Activated CD8-positive, alpha-beta memory T cell treated with anti-CD3 and anti-CD28 coated beads for 48 hours (primary cell): ENCODE measurements around the gene NFATC4.
A peak's percentile ranks its signal among the peaks of the same experiment; 100 is the strongest.
"Not testable (repeated sequence)": the region's sequence is repeated elsewhere in the genome, so short reads cannot be mapped to it uniquely, and the experiment has no call there.

Experiments used
- DNase-seq, 3 experiments: peaks; one replicate each; pipeline ENCODE4 v3.0.0-alpha.2; 2020; ENCODE audit warnings: low read depth in 2 of 3, low spot score in 2 of 3

Gene NFATC4

GRCh38 chr14:24367514-24368211 is at the start of gene NFATC4:
TSS of gene NFATC4 (plus strand) at chr14:24368184. CDS start at chr14:24368341, 157 bp downstream.
- DNase-seq = no peak

GRCh38 chr14:24321212-24321975 is 46.6 kb upstream of the NFATC4 start:
- no peak for DNase-seq

GRCh38 chr14:24322672-24323071 is 45.3 kb upstream of the NFATC4 start:
- no peak for DNase-seq

- no peak for DNase-seq
Observed at GRCh38 chr14:24323341-24323740, 44.6 kb upstream of the NFATC4 start.

GRCh38 chr14:24324024-24324423 is 44.0 kb upstream of the NFATC4 start:
- no peak for DNase-seq

GRCh38 chr14:24325041-24325530 is 42.9 kb upstream of the NFATC4 start:
- no peak for DNase-seq

- no peak for DNase-seq
Observed at GRCh38 chr14:24325963-24326362, 42.0 kb upstream of the NFATC4 start.

- DNase-seq = no peak
Observed at GRCh38 chr14:24327303-24327702, 40.7 kb upstream of the NFATC4 start.

GRCh38 chr14:24327914-24328313 is 40.1 kb upstream of the NFATC4 start:
- not testable (repeated sequence) for DNase-seq

- DNase-seq = no peak
Observed at GRCh38 chr14:24329073-24329663, 38.8 kb upstream of the NFATC4 start.

- peak in 1 of 3 experiments; percentile 52 for DNase-seq
Observed at GRCh38 chr14:24329736-24330135, 38.2 kb upstream of the NFATC4 start.

GRCh38 chr14:24330973-24331674 is 36.9 kb upstream of the NFATC4 start:
- no peak for DNase-seq

- DNase-seq = no peak
Observed at GRCh38 chr14:24331731-24332267, 36.2 kb upstream of the NFATC4 start.

GRCh38 chr14:24332268-24332993 is 35.6 kb upstream of the NFATC4 start:
- peak in 1 of 3 experiments; percentile 55 for DNase-seq

GRCh38 chr14:24334431-24335291 is 33.3 kb upstream of the NFATC4 start, which contains the start of gene ADCY4:
TSS of gene ADCY4 (minus strand) at chr14:24335071. CDS start at chr14:24334652, 419 bp downstream.
- no peak for DNase-seq

- DNase-seq = no peak
Observed at GRCh38 chr14:24335461-24336171, 32.4 kb upstream of the NFATC4 start.

- DNase-seq = no peak
Observed at GRCh38 chr14:24337144-24337823, 30.7 kb upstream of the NFATC4 start.

- DNase-seq = no peak
Observed at GRCh38 chr14:24337824-24338175, 30.2 kb upstream of the NFATC4 start.
